Prostate gland (tissue), 2 donors: Measurements from ENCODE around the gene SLC25A42. TPM values are rescaled to one million over a fixed set of nuclear protein-coding genes. Genes with fewer than 3 reads are reported as not detected.
A peak's percentile ranks its signal among the peaks of the same experiment; 100 is the strongest.

Experiments
- DNase-seq: peaks from one replicate; pipeline ENCODE4 v3.0.0-alpha.2; 2019; ENCODE audit warnings: low spot score
- H3K27ac ChIP-seq, 2 donors: fragments of 200-600 bp; sonication (generic); 2 replicates each; pipeline ENCODE4 v1.5.1; 2017 to 2019
- H3K27me3 ChIP-seq: fragments of 200-600 bp; sonication (generic); replicated peaks from 2 replicates; pipeline ENCODE4 v1.5.1; 2019; ENCODE audit not compliant: insufficient read depth
- H3K36me3 ChIP-seq, 2 donors: fragments of 200-600 bp; sonication (generic); 1 replicate in 1 of 2; 2 replicates in 1 of 2; pipeline versions ENCODE4 v1.5.1 to v1.8.1; 2017 to 2019
- H3K4me1 ChIP-seq: fragments of 200-600 bp; sonication (generic); replicated peaks from 2 replicates; pipeline ENCODE4 v1.5.1; 2019
- H3K4me3 ChIP-seq, 2 donors: fragments of 200-600 bp; sonication (generic); 2 replicates each; pipeline ENCODE4 v1.5.1; 2017 to 2019
- H3K9me3 ChIP-seq: fragments of 200-600 bp; sonication (generic); 2 replicates; pipeline ENCODE4 v1.5.1; 2017
- CTCF ChIP-seq, 4 experiments: fragments of 200-600 bp in 2 of 4; fragments of 450-650 bp in 2 of 4; sonication (generic) in 2 of 4; IDR thresholded peaks; 1 replicate in 3 of 4; 2 replicates in 1 of 4; pipeline ENCODE4 v1.5.1; 2016 to 2019; ENCODE audit warnings: antibody characterized with exemption in 4 of 4, mild to moderate bottlenecking in 2 of 4, moderate library complexity in 2 of 4
- POLR2A ChIP-seq: fragments of 450-650 bp; IDR thresholded peaks from one replicate; pipeline ENCODE4 v1.6.1; 2016; ENCODE audit warnings: antibody characterized with exemption, mild to moderate bottlenecking
- POLR2AphosphoS5 ChIP-seq: sonication (generic); formaldehyde crosslinking; IDR thresholded peaks from one replicate; pipeline ENCODE4 v1.6.1; 2017; ENCODE audit warnings: antibody characterized with exemption
- WGBS: methylation state at CpG from one replicate; pipeline ENCODE4 v1.1.5; 2018; 5-methylcytosine and 5-hydroxymethylcytosine counted together
- intact Hi-C: fragments of 100-400 bp; cut with DNase I; formaldehyde crosslinking; loops from one replicate; pipeline ENCODE4 v1.14.2; 2022
- total RNA-seq, 2 donors: library from RNA; depleted of rRNA; stranded (reverse); fragments of >200 nt; gene quantifications; one replicate each; pipeline ENCODE4 v1.1.0, GENCODE V29; 2016

SLC25A42 gene
- total RNA-seq, 2 donors from 2014 or later = 11.5 to 18.6 TPM

DNA sequence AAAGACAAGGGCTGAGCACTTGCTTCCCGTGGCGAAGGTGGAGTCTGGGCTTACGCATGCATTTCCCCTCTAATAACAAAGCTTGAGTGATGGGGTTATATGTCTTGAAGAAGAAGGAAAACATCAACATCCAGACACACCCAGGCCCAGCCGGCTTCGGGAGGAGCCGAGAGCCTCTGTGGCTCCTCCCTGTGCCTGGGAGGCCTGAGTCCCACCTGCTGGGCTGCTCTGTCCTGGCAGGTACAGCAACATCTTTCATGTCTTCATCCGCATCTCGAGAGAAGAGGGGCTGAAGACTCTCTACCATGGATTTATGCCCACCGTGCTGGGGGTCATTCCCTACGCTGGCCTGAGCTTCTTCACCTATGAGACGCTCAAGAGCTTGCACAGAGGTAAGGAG is 43.9 kb downstream of the SLC25A42 start:
- no peak overlapping the region for H3K27ac ChIP-seq
- H3K27me3 ChIP-seq = no peaks in the 10 kb centered on the region
- DNase-seq = no peak
- H3K4me1 ChIP-seq = no peaks in the 10 kb centered on the region
- WGBS = 83% methylated on average over 11 of the region's 11 CpGs
- no peaks in the 10 kb centered on the region for H3K9me3 ChIP-seq
- intact Hi-C loops = no loop called here
- no peak overlapping the region for H3K4me3 ChIP-seq
- no peaks in the 10 kb centered on the region for H3K36me3 ChIP-seq
- TF ChIP-seq CTCF (IDR thresholded peaks at IDR 0.05) (no peak), POLR2A (no peak), POLR2AphosphoS5 (no peak)

GRCh38 chr19:19109601-19110000 is 45.8 kb downstream of the SLC25A42 start:
- Histone ChIP-seq H3K9me3 (no peaks in the 10 kb centered on the region), H3K4me1 (no peaks in the 10 kb centered on the region), H3K27me3 (no peaks in the 10 kb centered on the region), H3K27ac (no peak overlapping the region), H3K4me3 (no peak overlapping the region), H3K36me3 (no peaks in the 10 kb centered on the region)
- no peak for TF ChIP-seq CTCF (IDR thresholded peaks at IDR 0.05)
- no peak for TF ChIP-seq POLR2AphosphoS5
- TF ChIP-seq POLR2A = no peak
- no peak for DNase-seq
- 85% methylated on average over 9 of the region's 9 CpGs for WGBS
- intact Hi-C loops = no loop called here

GRCh38 chr19:19110410-19111135 is 46.8 kb downstream of the SLC25A42 start:
- Histone ChIP-seq H3K4me3 (no peak overlapping the region), H3K36me3 (no peaks in the 10 kb centered on the region), H3K4me1 (no peaks in the 10 kb centered on the region), H3K27ac (no peak overlapping the region), H3K27me3 (no peaks in the 10 kb centered on the region), H3K9me3 (no peaks in the 10 kb centered on the region)
- no peak for DNase-seq
- WGBS = 28% methylated on average over 45 of the region's 66 CpGs
- intact Hi-C loops = no loop called here
- TF ChIP-seq POLR2A (no peak), CTCF (IDR thresholded peaks at IDR 0.05) (peak in 2 of 4 experiments; percentile 8 to 9), POLR2AphosphoS5 (no peak)

GRCh38 chr19:19111136-19111835 is 47.5 kb downstream of the SLC25A42 start:
- H3K27ac ChIP-seq = no peak overlapping the region
- no peaks in the 10 kb centered on the region for H3K36me3 ChIP-seq
- intact Hi-C loops = no loop called here
- TF ChIP-seq POLR2AphosphoS5 (no peak), CTCF (IDR thresholded peaks at IDR 0.05) (no peak), POLR2A (no peak)
- no peaks in the 10 kb centered on the region for H3K9me3 ChIP-seq
- 87% methylated on average over 9 of the region's 15 CpGs for WGBS
- H3K27me3 ChIP-seq = no peaks in the 10 kb centered on the region
- no peak overlapping the region for H3K4me3 ChIP-seq
- no peak for DNase-seq
- H3K4me1 ChIP-seq = no peaks in the 10 kb centered on the region
